Smooth muscle cell (in vitro differentiated cells): Measurements from ENCODE around the gene ZDHHC11. TPM values are rescaled to one million over a fixed set of nuclear protein-coding genes. Genes with fewer than 3 reads are reported as not detected.
"Not testable (repeated sequence)": the region's sequence is repeated elsewhere in the genome, so short reads cannot be mapped to it uniquely, and the experiment has no call there.

Source experiments
- DNase-seq: peaks from one replicate; lab custom pipeline; 2025; ENCODE audit not compliant: unreplicated experiment; lab: John Stamatoyannopoulos, UW
- H2AFZ ChIP-seq: fragments of 200-600 bp; sonication (generic); 2 replicates; pipeline ENCODE4 v1.6.0; 2016; ENCODE audit warnings: antibody characterized with exemption, low read depth, mild to moderate bottlenecking
- H3F3A ChIP-seq: fragments of 200-600 bp; sonication (generic); 2 replicates; pipeline ENCODE4 v1.6.0; 2017; ENCODE audit warnings: antibody characterized with exemption, low read depth
- H3K27ac ChIP-seq: fragments of 200-600 bp; sonication (generic); 2 replicates; pipeline ENCODE4 v1.5.1; 2016; ENCODE audit warnings: low read depth, mild to moderate bottlenecking
- H3K27me3 ChIP-seq: fragments of 200-600 bp; sonication (generic); 2 replicates; pipeline ENCODE4 v1.6.1; 2016; ENCODE audit warnings: low read depth, mild to moderate bottlenecking
- H3K36me3 ChIP-seq: fragments of 200-600 bp; sonication (generic); 2 replicates; pipeline ENCODE4 v1.5.1; 2016; ENCODE audit warnings: low read depth
- H3K4me1 ChIP-seq: fragments of 200-600 bp; sonication (generic); 2 replicates; pipeline ENCODE4 v1.5.1; 2016; ENCODE audit warnings: low read depth
- H3K4me2 ChIP-seq: fragments of 200-600 bp; sonication (generic); 2 replicates; pipeline ENCODE4 v1.6.0; 2016; ENCODE audit warnings: mild to moderate bottlenecking
- H3K4me3 ChIP-seq: fragments of 200-600 bp; sonication (generic); 2 replicates; pipeline ENCODE4 v1.5.1; 2016; ENCODE audit warnings: mild to moderate bottlenecking
- H3K79me2 ChIP-seq: fragments of 200-600 bp; sonication (generic); 2 replicates; pipeline ENCODE4 v1.6.0; 2016; ENCODE audit warnings: low read depth, mild to moderate bottlenecking
- H3K9ac ChIP-seq: fragments of 200-600 bp; sonication (generic); 2 replicates; pipeline ENCODE4 v1.6.0; 2016; ENCODE audit warnings: low read depth
- H3K9me3 ChIP-seq: fragments of 200-600 bp; sonication (generic); replicated peaks from 2 replicates; pipeline ENCODE4 v1.5.1; 2016; ENCODE audit warnings: low read depth
- H4K20me1 ChIP-seq: fragments of 200-600 bp; sonication (generic); 2 replicates; pipeline ENCODE4 v1.6.0; 2016; ENCODE audit warnings: low read depth
- WGBS: methylation state at CpG from one replicate; pipeline ENCODE4 v1.1.7; 2016; ENCODE audit warnings: low lambda C conversion rate; 5-methylcytosine and 5-hydroxymethylcytosine counted together
- polyA plus RNA-seq: library from polyadenylated mRNA; unstranded; fragments of >200 nt; fragmentation: Nextera tagmentation; extraction: Ambion mirVana; gene quantifications from 2 replicates; pipeline ENCODE4 v1.2.1, GENCODE V29; 2016
- total RNA-seq: library from RNA; depleted of rRNA; stranded (reverse); fragments of >200 nt; gene quantifications from 2 replicates; pipeline ENCODE4 v1.2.3, GENCODE V29; 2014
- TF ChIP-seq, protein P1 (sequence below): fragments of 200-600 bp; sonication (generic); IDR thresholded peaks from 2 replicates; pipeline ENCODE4 v1.5.1; 2017; ENCODE audit warnings: borderline replicate concordance, mild to moderate bottlenecking, antibody characterized with exemption; ENCODE audit not compliant: insufficient read depth, poor library complexity, severe bottlenecking

Gene ZDHHC11
- total and polyA plus RNA-seq, 2 experiments from 2014 or later = 1.7 to 4.8 TPM

DNA sequence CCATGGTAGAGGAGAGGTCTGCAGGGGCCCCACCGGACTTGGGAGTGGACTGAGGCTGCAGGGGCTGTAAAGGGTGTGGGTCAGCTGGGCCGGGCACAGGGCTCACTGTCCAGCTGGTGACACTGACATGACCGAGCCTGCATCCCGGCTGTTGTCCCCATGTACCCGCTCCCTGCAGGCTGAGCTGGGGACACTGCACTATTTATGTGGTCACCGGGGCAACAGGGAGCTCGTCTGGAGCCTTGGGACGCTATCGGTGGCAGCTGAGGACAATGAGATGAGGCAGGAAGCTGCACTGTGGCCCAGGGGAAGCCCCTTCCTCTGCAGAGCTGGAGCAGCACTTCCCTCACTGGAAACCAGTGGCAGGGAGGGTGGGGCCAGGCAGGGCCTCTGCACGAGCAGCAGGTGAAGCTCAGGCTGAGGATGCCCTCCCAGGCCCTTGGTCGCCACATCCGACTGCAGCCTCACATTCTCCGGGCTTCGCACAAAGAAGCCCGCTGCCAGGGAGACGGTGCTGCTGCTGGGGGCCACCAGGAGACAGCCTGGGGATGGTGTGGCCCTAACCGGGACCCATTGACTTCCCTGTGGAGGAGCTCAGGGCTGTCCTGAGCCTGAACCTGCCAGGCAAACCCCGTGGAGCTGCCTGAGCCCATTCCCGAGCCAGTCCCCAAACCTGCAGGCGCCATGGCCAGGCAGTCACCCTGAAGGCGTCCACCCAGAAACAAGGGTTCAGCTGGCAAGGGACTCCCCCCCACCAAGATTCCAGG is 92.7 kb downstream of the ZDHHC11 start:
- WGBS = 82% methylated on average over 21 of the region's 21 CpGs
- TF ChIP-seq, protein P1, sequence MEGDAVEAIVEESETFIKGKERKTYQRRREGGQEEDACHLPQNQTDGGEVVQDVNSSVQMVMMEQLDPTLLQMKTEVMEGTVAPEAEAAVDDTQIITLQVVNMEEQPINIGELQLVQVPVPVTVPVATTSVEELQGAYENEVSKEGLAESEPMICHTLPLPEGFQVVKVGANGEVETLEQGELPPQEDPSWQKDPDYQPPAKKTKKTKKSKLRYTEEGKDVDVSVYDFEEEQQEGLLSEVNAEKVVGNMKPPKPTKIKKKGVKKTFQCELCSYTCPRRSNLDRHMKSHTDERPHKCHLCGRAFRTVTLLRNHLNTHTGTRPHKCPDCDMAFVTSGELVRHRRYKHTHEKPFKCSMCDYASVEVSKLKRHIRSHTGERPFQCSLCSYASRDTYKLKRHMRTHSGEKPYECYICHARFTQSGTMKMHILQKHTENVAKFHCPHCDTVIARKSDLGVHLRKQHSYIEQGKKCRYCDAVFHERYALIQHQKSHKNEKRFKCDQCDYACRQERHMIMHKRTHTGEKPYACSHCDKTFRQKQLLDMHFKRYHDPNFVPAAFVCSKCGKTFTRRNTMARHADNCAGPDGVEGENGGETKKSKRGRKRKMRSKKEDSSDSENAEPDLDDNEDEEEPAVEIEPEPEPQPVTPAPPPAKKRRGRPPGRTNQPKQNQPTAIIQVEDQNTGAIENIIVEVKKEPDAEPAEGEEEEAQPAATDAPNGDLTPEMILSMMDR = no peak
- H3K9me3 ChIP-seq = no peaks in the 10 kb centered on the region
- peaks cover 13% of the 10 kb centered on the region for H3K4me1 ChIP-seq
- no peaks in the 10 kb centered on the region for H3F3A ChIP-seq
- no peak for DNase-seq
- no peaks in the 10 kb centered on the region for H3K27me3 ChIP-seq
- H3K4me3 ChIP-seq = no peak overlapping the region
- H3K36me3 ChIP-seq = no peaks in the 10 kb centered on the region
- no peaks in the 10 kb centered on the region for H3K79me2 ChIP-seq
- H4K20me1 ChIP-seq = no peaks in the 10 kb centered on the region
- H3K9ac ChIP-seq = no peak overlapping the region
- H3K4me2 ChIP-seq = no peak overlapping the region
- H2AFZ ChIP-seq = no peak overlapping the region
- H3K27ac ChIP-seq = no peak overlapping the region

DNA sequence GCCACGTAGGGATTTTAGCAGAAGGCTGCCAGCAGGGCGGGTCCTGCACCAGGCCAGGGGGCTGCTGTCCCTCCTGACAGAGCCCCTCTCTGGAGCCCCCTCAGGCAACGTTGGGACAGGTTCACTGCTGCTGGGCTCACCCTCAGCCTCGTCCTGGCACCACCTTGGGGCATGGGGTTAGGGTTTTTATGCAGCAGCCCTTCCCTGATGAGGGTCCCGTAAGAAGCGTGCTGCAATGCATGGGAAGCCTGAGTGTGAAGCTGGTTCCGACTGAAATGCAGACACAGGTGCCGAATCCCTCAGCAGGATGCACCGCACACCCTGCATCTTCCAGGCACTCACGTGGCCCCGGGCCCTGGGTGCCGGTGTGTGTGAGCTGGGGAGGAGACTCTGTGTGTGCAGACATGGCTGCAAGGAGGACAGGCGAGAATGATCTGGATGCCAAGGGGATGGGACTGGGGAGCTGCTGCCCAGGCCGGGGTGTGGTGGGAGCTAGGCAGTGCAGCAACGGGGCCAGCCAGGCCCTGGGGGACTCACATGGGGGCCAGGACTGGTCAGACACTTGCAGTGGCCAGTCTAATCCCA is 93.3 kb downstream of the ZDHHC11 start:
- no peak overlapping the region for H2AFZ ChIP-seq
- no peak overlapping the region for H3K9ac ChIP-seq

DNA sequence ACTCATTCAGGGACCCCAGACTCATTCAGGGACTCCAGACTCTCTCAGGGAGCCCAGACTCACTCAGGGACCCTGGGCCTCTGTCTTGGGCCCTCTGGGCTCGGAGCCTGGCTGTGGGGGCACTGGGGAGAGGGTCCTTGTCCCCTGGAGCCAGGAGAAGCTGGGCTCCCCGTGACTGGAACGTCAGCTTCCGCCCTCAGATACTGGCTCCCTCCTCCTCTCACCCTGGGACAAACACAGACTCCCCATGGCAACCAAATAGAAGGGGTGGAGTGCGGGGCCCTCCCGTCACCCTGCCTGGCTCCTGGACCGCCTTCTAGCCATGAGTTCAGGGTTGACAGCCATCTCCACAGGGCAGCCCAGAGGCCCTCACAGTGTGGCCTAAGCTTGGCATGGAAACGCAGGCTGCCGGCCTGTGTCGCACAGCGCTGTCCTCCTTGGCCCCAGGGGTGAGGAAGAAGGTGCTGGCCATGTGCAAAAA is 93.9 kb downstream of the ZDHHC11 start:
- 72% methylated on average over 11 of the region's 11 CpGs for WGBS
- H4K20me1 ChIP-seq = no peaks in the 10 kb centered on the region
- no peaks in the 10 kb centered on the region for H3K36me3 ChIP-seq
- no peak overlapping the region for H3K4me3 ChIP-seq
- H3K4me1 ChIP-seq = peaks cover 13% of the 10 kb centered on the region
- TF ChIP-seq, protein P1 = no peak
- no peaks in the 10 kb centered on the region for H3K79me2 ChIP-seq
- no peak overlapping the region for H2AFZ ChIP-seq
- no peaks in the 10 kb centered on the region for H3K9me3 ChIP-seq
- H3K27me3 ChIP-seq = no peaks in the 10 kb centered on the region
- H3K4me2 ChIP-seq = no peak overlapping the region
- no peak overlapping the region for H3K9ac ChIP-seq
- H3K27ac ChIP-seq = no peak overlapping the region
- no peaks in the 10 kb centered on the region for H3F3A ChIP-seq
- no peak for DNase-seq

More for the DNA sequence above, 93.3 kb downstream of the ZDHHC11 start:
- no peaks in the 10 kb centered on the region for H3K79me2 ChIP-seq
- no peaks in the 10 kb centered on the region for H3F3A ChIP-seq
- no peak for DNase-seq
- no peaks in the 10 kb centered on the region for H3K9me3 ChIP-seq
- no peaks in the 10 kb centered on the region for H3K27me3 ChIP-seq
- H3K27ac ChIP-seq = no peak overlapping the region
- H3K4me1 ChIP-seq = peaks cover 13% of the 10 kb centered on the region
- H3K4me2 ChIP-seq = no peak overlapping the region
- H4K20me1 ChIP-seq = no peaks in the 10 kb centered on the region
- TF ChIP-seq, protein P1 = no peak
- no peaks in the 10 kb centered on the region for H3K36me3 ChIP-seq
- no peak overlapping the region for H3K4me3 ChIP-seq
- WGBS = 91% methylated on average over 15 of the region's 15 CpGs

DNA sequence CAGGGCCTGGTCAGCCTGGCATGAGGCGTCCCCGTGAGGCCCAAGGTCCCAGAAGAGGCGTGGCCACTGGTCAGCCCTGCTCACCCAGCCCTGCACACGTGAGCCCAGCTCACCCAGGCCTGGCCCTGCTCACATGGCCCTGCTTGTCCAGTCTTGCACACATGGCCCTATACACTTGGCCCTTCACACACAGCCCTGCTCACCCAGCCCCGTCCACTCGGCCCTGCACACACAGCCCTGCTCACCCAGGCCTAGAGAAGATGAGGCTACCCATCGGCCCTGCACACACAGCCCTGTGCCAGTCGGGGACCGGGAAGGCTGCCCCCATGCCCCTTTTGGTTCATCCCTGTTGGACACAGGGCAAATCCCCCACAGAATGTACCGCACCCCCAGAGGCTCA is 94.6 kb downstream of the ZDHHC11 start:
- H4K20me1 ChIP-seq = no peaks in the 10 kb centered on the region

DNA sequence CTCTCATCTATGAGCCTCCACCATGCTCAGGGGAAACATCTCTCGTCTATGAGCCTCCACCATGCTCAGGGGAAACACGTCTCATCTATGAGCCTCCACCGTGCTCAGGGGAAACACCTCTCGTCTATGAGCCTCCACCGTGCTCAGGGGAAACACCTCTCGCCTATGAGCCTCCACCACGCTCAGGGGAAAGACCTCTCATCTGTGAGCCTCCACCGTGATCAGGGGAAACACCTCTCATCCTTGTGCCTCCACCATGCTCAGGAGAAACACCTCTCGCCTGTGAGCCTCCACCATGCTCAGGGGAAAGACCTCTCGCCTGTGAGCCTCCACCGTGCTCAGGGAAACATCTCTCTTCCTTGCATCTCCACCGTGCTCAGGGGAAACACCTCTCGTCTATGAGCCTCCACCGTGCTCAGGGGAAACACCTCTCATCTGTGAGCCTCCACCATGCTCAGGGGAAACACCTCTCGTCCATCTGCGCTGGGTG is 96.6 kb downstream of the ZDHHC11 start:
- not testable (repeated sequence) for H3K79me2 ChIP-seq, H3K9ac ChIP-seq, H3K4me3 ChIP-seq, DNase-seq, H3K36me3 ChIP-seq, H3K4me2 ChIP-seq, H2AFZ ChIP-seq, H3K27me3 ChIP-seq, H3F3A ChIP-seq, H4K20me1 ChIP-seq, H3K27ac ChIP-seq, H3K9me3 ChIP-seq
- H3K4me1 ChIP-seq = peaks cover 13% of the 10 kb centered on the region
- WGBS = 69% methylated on average over 16 of the region's 16 CpGs

More for the DNA sequence above, 94.6 kb downstream of the ZDHHC11 start:
- Histone ChIP-seq H3K4me3 (no peak overlapping the region), H3K9me3 (no peaks in the 10 kb centered on the region), H3K36me3 (no peaks in the 10 kb centered on the region), H3K79me2 (no peaks in the 10 kb centered on the region), H3F3A (no peaks in the 10 kb centered on the region), H3K27ac (no peak overlapping the region), H3K4me2 (no peak overlapping the region), H3K9ac (no peak overlapping the region), H2AFZ (no peak overlapping the region), H3K4me1 (peaks cover 13% of the 10 kb centered on the region), H3K27me3 (no peaks in the 10 kb centered on the region)
- TF ChIP-seq, protein P1 = no peak
- no peak for DNase-seq
- WGBS = 88% methylated on average over 10 of the region's 10 CpGs
